GM12891 (cell line): ENCODE results near the gene KIF26A.

Source experiments
- DNase-seq: peaks from one replicate; pipeline ENCODE4 v3.0.0; 2011; ENCODE audit warnings: low spot score; ENCODE audit not compliant: insufficient read length
- FAIRE-seq: peaks from 2 replicates; lab custom pipeline; 2011; peaks lifted over from hg19 to GRCh38; lab: Jason Lieb, UNC
- PAX5 ChIP-seq: IDR thresholded peaks from 2 replicates; pipeline ENCODE4 v1.6.1; 2011; ENCODE audit warnings: low read length, moderate library complexity, mild to moderate bottlenecking; ENCODE audit not compliant: insufficient read depth, severe bottlenecking
- POLR2A ChIP-seq: IDR thresholded peaks from 2 replicates; pipeline ENCODE4 v1.6.1; 2011; ENCODE audit warnings: low read depth, low read length, control low read depth
- POLR2AphosphoS5 ChIP-seq: IDR thresholded peaks from 2 replicates; pipeline ENCODE4 v1.6.1; 2011; ENCODE audit warnings: low read depth, low read length, control low read depth
- POU2F2 ChIP-seq: IDR thresholded peaks from 2 replicates; pipeline ENCODE4 v1.6.1; 2011; ENCODE audit warnings: low read depth, mild to moderate bottlenecking, control low read depth, low read length, moderate library complexity
- SPI1 ChIP-seq: IDR thresholded peaks from 2 replicates; pipeline ENCODE4 v1.6.1; 2011; ENCODE audit warnings: low read depth, low read length, control low read depth
- TAF1 ChIP-seq: IDR thresholded peaks from 2 replicates; pipeline ENCODE4 v1.6.1; 2011; ENCODE audit warnings: low read depth, low read length, control low read depth

Gene KIF26A

DNA sequence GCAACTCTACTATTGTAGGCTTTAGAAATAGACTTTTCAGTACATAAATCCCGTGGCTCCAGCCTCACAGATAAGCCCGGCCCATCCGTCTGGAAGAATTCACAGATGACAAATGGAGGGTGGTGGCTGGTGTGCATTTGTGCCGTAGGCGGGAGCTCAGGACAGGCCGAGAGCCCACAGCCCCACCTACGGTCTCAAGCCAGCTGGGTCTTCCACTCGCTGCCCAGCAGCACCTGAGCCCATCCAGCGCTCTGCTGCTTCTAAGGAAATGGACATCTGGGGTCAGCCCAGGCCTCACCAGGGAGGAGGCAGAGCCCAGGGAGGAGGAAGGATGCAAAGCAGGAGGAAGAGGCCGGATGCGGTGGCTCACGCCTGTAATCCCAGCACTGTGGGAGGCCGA, 72.8 kb downstream of the KIF26A start:
- FAIRE-seq (no peak), DNase-seq (no peak)
- TF ChIP-seq SPI1 = no peak
- TF ChIP-seq POLR2A = no peak
- no peak for TF ChIP-seq TAF1
- no peak for TF ChIP-seq POLR2AphosphoS5
- TF ChIP-seq POU2F2 = no peak
- no peak for TF ChIP-seq PAX5

DNA sequence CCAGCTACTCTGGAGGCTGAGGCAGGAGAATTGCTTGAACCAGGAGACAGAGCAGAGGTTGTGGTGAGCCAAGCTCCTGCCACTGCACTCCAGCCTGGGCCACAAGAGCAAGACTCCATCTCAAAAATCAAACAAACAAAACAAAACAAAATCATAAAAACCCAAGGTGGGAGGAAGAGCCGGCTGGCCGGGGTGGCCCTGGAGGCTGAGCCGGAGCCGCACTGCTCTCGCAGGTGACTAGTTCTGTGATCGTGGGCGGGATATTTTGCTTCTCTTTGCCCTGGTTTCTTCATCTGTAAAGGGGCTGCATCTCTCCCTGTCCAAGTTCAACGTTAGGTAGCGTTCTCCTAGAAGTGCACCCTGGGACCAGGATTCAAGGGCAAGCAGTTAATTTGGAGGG, 73.4 kb downstream of the KIF26A start:
- no peak for FAIRE-seq
- no peak for TF ChIP-seq PAX5
- TF ChIP-seq POLR2AphosphoS5 = no peak
- TF ChIP-seq TAF1 = no peak
- TF ChIP-seq POU2F2 = no peak
- no peak for TF ChIP-seq POLR2A
- TF ChIP-seq SPI1 = no peak
- no peak for DNase-seq

- TF ChIP-seq POU2F2 (no peak), SPI1 (no peak), POLR2A (no peak), TAF1 (no peak), PAX5 (no peak), POLR2AphosphoS5 (no peak)
- FAIRE-seq (no peak), DNase-seq (no peak)
Measured at GRCh38 chr14:104212206-104213095, 74.1 kb downstream of the KIF26A start.

- no peak for FAIRE-seq
- DNase-seq = no peak
- TF ChIP-seq SPI1 (no peak), POLR2A (no peak), POLR2AphosphoS5 (no peak), POU2F2 (no peak), PAX5 (no peak), TAF1 (no peak)
Measured at GRCh38 chr14:104213301-104214034, 75.1 kb downstream of the KIF26A start.

DNA sequence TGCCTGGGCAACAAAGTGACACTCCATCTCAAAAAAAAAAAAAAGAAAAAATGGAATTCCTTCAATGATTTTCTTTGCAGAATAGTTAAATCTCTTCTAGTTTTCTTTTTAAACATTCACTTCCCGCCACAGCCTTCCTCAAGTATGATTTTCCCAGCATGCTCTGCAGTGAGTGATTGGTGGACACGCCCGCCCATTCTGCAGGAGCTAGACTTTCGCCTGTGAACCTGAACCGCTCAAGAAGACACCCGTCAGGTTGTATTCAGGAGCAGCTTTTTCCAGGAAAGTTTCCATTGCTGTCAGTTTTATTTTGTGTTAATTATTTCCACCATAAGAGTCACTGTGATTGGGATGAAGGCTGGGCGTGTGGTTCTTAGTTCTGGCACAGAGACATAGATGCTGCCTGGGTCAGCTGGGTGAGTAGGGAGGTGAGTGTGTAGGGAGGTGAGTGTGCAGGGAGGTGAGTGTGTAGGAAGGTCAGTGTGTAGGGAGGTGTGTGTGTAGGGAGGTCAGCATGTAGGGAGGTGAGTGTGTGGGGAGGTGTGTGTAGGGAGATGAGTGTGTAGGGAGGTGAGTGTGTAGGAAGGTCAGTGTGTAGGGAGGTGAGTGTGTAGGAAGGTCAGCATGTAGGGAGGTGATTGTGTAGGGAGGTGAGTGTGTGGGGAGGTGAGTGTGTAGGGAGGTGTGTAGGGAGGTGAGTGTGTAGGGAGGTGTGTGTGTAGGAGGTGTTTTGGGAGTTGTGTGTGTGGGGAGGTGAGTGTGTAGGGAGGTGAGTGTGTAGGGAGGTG, 76.2 kb downstream of the KIF26A start:
- FAIRE-seq (no peak), DNase-seq (no peak)
- no peak for TF ChIP-seq TAF1
- no peak for TF ChIP-seq POU2F2
- TF ChIP-seq PAX5 = no peak
- no peak for TF ChIP-seq SPI1
- TF ChIP-seq POLR2AphosphoS5 = no peak
- TF ChIP-seq POLR2A = no peak

- FAIRE-seq = no peak
- DNase-seq = no peak
Measured at GRCh38 chr14:104215706-104216334, 77.4 kb downstream of the KIF26A start.

DNA sequence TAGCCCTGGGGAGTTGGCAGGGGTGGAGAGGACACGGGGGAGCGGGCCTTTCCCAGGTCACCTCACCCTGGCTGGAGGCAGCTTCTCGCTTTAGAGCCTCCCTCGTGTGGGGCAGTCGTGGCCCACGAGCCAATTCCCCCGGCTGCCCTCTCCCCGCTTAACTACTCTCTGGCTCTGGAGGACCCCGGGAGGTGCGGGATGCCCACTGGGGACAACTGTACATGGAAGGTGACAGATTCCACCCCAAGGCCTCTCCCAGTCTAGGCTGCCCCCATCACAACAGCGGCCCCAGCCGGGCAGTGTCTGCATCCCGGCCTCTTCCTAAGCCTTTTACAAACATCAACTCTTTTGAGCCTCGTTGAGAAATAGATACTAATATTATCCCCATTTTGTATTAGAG, 78.1 kb downstream of the KIF26A start:
- no peak for TF ChIP-seq POU2F2
- no peak for TF ChIP-seq PAX5
- no peak for TF ChIP-seq POLR2AphosphoS5
- TF ChIP-seq SPI1 = no peak
- no peak for TF ChIP-seq POLR2A
- TF ChIP-seq TAF1 = no peak
- FAIRE-seq = no peak
- no peak for DNase-seq

More at GRCh38 chr14:104215706-104216334, 77.4 kb downstream of the KIF26A start:
- TF ChIP-seq TAF1 (no peak), POLR2AphosphoS5 (no peak), SPI1 (no peak)

GRCh38 chr14:104217486-104218360, 79.3 kb downstream of the KIF26A start:
- TF ChIP-seq POLR2A (no peak), POU2F2 (peak; percentile 19; the same call in 1 of the 2 replicates)
- no peak for FAIRE-seq
- no peak for DNase-seq
